Right ventricle myocardium inferior (tissue), 1 donor: ENCODE measurements around the gene CEBPA. TPM values are rescaled to one million over a fixed set of nuclear protein-coding genes. Genes with fewer than 3 reads are reported as not detected.
"Not testable (repeated sequence)": the region's sequence is repeated elsewhere in the genome, so short reads cannot be mapped to it uniquely, and the experiment has no call there.

ENCODE experiments used
- ATAC-seq: fragments of 200-7000 bp; cut with Tn5 transposase; one replicate; pipeline ENCODE4 v1.9.1; 2020; ENCODE audit warnings: mild to moderate bottlenecking, moderate library complexity
- DNase-seq: peaks from one replicate; pipeline ENCODE4 v3.0.0; 2021; ENCODE audit errors: missing footprints
- intact Hi-C: fragments of 100-400 bp; cut with DNase I; formaldehyde crosslinking; loops from one replicate; pipeline ENCODE4 v1.11.0; 2022
- total RNA-seq: library from RNA; stranded (reverse); fragmentation: NEBNext Ultra II Directional; extraction: Animal tissue kit (Norgen Biotek cat#: 25700); gene quantifications from one replicate; pipeline ENCODE4 v1.2.1, GENCODE V29; 2021
- donor health status: DM: no; HTN: yes; CAD: no; lungs with severe emphysema.

Gene CEBPA
- total RNA-seq, 1 donor from 2014 or later, result 4.9 TPM

DNA sequence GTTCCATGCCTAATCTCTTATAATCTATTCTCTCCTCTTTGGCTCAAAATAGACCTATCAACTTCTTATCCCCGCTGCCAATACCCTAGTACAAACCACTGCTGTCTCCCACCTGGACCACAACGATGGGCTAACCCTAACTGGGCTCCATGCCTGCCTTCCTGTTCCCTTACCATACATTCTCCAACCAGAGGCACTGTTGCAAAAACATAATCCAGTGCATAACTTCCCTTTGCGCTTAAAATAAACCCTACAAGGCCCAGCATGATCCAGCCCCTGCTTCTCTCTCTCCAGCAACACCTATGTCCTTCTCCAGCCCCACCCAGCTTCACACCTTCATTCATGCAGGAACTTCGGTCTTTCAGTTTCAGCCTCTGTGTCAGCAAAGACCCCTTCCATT, 27.4 kb upstream of the CEBPA start:
- intact Hi-C loops, result no loop called here
- no peak for DNase-seq

DNA sequence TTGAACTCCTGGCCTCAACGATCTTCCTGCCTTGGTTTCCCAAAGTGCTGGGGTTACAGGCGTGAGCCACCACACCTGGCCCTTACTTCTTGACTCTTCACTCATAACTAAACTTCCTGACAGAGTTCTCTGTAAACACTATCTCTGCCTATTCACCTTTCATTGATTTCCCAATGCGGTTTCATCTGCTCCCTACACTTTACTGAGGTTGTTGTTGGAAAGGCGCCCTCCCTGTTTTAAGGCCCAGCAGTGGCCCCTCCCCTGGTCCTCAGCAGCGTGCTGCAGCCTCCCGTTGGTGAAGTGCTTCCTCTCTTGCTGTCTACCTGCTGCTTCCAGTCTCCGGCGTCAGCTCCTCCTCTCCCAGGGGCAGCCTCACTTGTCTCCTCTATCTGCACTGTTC, 26.7 kb upstream of the CEBPA start:
- no peak for DNase-seq
- no peak for ATAC-seq
- intact Hi-C loops, result no loop called here

More for the DNA sequence above, 27.4 kb upstream of the CEBPA start:
- peak; percentile 24 for ATAC-seq

DNA sequence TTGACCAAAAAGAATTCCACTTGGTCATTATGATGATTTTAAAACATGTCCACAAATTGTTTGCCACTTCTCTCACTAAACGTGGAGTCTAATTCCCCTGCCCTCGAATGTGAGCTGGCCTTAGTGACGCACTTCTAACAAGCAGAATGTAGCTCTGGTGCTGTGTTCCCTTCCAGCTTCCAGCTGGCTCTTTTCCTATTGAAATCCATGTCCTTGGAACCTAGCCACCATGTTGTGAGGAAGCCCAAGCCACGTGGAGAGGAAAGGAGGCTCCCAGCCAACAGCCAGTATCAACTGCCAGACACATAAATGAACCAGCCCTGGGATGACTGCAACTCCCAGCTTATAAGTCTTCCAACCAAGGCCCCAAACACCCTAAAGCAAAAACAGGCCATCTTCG, 23.6 kb upstream of the CEBPA start:
- ATAC-seq, result peak; percentile 75
- intact Hi-C loops, result no loop called here
- no peak for DNase-seq

DNA sequence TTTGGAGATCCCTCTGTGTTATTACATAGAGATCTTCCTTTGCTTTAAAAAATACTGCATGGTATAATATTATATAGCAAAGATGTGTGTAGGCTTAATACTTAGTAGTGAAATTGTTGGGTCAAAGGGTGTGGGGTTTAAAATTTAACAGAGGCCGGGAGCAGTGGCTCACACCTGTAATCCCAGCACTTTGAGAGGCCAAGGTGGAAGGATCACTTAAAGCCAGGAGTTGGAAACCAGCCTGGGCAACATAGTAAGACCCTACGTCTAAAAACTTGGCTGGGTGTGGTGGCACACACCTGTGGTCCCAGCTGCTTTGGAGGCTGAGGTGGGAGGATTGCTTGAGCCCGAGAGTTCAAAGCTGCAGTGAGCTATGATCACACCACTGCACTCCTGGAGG, 22.3 kb upstream of the CEBPA start:
- intact Hi-C loops, result no loop called here
- no peak for DNase-seq
- ATAC-seq, result no peak

DNA sequence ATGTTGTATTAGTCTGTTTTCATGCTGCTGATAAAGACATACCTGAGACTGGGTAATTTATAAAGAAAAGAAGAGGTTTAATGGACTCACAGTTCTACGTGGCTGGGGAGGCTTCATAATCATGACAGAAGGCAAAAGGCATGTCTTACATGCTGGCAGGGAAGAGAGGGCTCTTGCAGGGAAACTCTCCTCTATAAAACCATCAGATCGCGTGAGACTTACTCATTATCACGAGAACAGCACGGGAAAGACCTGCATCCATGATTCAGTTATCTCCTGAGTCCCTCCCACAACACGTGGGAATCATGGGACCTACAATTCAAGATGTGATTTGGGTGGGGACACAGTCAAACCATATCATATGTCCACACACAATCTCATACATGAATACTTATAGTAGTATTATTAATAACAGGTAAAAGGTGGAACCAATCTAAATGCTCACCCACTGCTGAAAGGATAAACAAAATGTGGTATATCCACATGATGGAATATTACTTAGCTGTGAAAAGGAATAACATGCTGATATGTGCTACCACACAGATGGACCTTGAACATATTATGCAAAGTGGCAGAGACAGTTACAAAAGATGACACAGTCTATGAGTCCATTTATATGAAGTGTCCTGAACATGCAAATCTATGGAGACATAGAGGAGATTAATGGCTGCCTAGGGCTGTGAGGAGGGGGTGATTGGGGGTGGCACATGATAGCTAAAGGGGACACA, 20.9 kb upstream of the CEBPA start:
- ATAC-seq (no peak), DNase-seq (no peak)

DNA sequence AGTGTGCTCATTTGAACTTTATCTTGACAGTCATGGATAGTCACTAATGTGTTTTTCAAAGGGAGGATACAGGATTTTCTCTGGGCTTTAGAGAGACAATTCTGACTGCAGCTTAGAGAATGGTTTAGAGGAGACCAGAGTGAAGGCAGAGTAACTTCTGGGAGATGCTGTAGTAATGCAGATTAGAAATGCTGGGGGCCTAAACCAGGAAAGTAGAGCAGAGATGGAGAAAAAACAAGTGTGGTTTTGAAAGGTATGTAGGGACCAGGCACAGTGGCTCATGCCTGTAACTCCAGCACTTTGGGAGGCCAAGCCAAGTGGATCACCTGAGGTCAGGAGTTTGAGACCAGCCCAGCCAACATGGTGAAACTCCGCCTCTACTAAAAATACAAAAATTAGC, 18.3 kb upstream of the CEBPA start:
- DNase-seq (no peak), ATAC-seq (no peak)
- intact Hi-C loops, result no loop called here

More for the DNA sequence above, 20.9 kb upstream of the CEBPA start:
- intact Hi-C loops, result no loop called here

DNA sequence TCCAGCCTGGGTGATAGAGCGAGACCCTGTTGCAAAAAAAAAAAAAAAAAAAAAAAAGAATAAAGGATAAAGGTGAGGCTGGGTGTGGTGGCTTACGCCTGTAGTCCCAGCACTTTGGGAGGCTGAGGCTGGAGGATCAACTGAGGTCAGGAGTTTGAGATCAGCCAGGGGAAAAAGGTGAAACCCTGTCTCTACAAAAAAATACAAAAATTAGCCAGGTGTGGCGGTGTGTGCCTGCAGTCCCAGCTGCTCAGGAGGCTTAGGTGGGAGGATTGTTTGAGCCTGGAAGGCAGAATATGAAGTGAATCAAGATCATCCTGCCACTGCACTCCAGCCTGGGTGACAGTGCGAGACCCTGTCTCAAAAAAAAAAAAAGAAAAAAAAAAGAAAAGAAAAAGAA, 15.7 kb upstream of the CEBPA start:
- DNase-seq, ATAC-seq, intact Hi-C loops: not testable (repeated sequence)

DNA sequence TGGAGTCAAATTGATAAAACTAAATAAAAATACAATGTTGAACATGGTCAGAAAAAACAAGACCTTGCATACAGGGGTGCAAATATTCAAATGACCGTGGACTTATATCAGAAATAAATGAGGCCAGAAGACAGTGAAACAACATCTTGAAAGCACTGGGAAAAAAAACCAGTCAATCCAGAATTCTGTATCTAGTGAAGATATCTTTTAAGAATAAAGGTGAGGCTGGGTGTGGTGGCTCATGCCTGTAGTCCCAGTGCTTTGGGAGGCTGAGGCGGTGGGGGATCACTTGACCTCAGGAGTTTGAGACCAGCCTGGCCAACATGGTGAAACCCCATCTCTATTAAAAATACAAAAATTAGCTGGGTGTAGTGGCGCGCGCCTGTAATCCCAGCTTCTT, 15.2 kb upstream of the CEBPA start:
- ATAC-seq (no peak), DNase-seq (no peak)
- intact Hi-C loops, result no loop called here

DNA sequence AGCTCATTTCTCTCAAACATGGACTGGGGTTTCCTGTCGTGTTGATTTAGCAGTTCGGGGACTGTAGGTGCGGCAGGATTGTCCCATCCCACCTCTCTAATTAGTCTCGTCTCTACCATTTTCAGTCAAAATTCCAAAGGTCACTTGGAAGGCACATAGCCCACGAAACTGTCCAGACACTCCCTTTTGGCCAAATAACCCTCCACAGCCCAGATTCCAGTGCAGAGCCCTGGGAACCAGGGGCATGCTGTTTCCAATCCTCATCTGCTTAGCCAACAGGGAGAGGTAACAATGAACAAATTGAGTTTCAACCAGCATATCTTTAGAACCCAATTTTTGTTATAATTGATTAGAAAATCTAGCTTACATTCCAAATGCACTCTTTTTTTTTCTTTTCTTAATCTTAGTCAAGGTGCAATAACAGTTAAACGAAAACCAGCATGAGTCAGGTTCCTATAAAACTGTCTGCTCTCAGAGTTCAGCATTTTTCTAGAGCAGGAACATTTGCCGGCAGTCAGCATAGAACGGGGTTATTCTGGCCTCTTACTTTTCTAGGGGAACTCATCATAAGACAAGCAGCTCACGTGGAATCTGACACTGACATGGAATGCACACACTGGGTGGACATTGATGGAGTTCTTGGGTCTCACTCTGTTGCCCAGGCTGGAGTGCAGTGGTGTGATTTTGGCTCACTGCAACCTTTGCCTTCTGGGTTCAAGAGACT, 14.4 kb upstream of the CEBPA start:
- ATAC-seq, result no peak
- intact Hi-C loops, result no loop called here
- no peak for DNase-seq

DNA sequence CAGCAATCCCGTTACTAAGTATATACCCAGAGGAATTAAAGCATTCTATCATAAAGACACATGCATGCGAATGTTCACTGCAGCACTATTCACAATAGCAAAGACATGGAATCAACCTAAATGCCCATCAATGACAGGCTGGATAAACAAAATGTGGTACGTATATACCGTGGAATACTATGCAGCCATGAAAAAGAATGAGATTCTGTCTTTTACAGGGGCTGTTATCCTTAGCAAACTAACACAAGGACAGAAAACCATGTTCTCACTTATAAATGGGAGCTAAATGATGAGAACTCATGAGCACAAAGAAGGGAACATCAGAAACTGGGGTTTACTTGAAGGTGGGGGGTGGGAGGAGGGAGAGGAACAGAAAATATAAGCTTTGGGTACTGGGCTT, 10.5 kb upstream of the CEBPA start:
- ATAC-seq, DNase-seq, intact Hi-C loops: not testable (repeated sequence)

DNA sequence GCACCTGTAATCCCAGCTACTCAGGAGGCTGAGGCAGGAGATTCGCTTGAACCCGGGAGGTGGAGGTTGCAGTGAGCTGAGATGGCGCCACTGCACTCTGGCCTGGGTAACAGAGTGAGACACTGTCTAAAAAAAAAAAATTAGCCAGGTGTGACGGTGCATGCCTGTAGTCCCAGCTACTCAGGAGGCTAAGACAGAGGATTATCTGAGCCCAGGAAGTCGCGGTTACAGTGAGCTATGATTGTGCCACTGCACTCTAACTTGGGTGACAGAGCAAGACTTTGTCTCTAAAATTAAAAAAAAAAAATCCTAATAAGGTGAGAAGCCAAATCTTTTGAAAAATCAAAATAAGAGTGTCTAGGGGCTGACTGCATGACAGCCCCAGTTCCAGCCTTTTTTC, 9.7 kb upstream of the CEBPA start:
- no peak for DNase-seq
- ATAC-seq, result no peak
- intact Hi-C loops, result no loop called here

DNA sequence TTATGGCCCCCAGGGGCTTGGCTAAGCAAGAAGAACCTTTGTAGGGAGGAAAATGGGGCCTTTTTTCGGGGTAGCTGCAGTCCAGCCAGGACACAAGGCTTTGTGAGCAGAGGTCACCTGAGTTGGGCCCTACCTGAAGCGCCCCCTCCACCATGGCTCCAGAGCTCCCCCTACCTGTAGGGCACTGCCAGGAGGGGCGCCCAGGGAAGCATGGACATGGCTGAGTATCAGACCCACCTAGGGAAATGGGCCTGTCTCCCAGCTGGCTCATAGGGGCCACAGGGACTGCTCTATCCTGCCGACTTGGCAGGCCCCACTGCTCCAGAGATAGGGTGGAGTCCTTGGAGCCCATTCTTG, 9.0 kb upstream of the CEBPA start:
- ATAC-seq (no peak), DNase-seq (no peak)
- intact Hi-C loops, result no loop called here

DNA sequence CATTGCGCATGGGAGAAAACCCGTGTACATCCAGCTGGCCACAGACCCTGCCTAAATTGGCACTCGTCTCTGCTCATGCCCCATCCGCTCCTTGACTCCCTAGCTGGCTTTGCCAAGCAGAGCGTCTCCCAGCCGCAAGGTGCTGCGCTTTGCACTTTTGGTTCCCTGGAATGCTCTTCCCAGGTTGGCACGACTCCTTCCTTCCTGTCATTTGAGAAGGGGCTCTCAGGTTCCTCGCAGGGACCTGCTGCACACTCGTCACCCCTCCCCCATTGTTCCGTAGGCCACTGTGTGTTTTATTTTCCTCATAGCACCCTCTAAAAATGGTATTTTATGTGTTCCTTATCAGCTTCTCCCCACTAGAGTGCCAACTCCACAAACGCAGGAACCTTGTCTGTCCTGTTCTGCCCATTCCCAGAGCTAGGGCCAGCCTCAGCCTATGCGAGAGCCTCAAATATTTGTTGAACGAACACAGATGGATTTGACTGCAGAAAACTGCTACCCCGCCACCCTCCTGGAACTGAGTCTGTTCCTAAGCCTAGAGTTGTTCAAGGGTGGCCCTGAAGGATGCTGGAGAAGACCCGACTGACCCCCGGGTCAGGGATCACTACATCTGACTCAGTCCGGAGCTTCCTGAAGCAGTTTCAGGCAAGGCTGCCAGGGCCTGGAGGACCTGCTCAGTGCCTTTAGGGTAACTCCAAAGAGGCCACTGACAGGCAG, 8.4 kb upstream of the CEBPA start:
- intact Hi-C loops, result no loop called here
- DNase-seq, result no peak
- no peak for ATAC-seq

DNA sequence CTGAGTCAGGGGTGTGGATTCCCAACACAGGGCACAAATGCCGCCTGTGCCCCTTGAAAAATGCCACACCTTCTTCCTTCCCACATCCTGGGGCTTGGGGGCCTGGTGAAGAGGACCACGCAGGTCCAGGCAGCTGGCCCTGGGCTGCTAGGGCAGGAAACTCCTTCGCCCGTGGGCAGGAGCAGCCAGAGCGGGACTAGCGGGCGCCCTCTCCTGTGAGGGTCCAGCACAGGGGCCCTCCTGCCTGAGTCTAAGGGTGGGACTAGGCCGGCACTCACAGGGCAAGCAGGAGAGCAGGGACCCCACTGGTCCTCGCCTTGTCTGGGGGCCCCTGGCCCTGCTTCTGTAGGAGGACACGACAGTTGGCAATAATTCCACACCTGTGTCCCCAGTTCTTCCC, 7.5 kb upstream of the CEBPA start:
- ATAC-seq, result no peak
- no peak for DNase-seq
- intact Hi-C loops, result loop anchor here (10.0 kb wide), 1 partner anchor 65 kb away; no protein-coding TSS in a partner anchor

DNA sequence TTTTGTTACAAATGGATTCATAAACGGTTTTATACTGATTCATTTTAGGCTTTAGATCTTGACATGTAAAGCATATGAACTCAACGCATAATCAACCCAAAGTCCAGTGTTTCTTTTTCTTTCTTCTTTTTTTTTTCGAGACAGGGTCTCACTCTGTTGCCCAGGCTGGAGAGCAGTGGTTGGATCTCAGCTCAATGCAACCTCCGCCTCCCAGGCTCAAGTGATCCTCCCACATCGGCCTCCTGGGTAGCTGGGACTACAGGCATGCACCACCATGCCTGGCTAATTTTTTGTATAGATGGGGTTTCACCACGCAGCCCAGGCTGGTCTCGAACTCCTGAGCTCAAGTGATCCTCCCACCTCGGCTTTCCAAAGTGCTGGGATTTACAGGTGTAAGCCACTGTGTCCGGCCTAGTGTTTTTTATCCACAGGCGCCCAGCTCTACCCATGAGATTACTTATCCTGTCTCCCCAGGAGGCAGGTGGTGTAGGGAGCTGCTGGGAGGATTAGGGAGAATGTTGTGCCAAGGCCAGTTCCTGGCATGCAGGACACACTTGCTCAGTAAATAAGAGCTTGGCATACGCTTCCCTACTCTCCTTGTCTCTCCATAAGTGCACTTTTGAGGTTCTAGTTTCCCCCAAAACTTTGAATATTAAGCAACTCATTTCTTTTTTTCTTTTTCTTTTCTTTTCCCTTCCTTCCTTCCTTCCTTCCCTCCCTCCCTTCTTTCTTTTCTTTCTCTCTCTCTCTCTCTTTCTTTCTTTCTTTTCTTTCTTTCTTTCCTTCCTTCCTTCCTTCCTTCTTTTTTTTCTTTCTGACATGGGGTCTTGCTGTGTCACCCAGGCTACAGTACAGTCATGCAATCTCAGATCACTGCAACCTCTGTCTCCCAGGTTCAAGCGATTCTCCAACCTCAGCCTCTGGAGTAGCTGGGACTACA, 4.8 kb upstream of the CEBPA start:
- ATAC-seq, result no peak
- DNase-seq, result no peak
- intact Hi-C loops, result loop anchor here (10.0 kb wide), 1 partner anchor 62 kb away; no protein-coding TSS in a partner anchor

DNA sequence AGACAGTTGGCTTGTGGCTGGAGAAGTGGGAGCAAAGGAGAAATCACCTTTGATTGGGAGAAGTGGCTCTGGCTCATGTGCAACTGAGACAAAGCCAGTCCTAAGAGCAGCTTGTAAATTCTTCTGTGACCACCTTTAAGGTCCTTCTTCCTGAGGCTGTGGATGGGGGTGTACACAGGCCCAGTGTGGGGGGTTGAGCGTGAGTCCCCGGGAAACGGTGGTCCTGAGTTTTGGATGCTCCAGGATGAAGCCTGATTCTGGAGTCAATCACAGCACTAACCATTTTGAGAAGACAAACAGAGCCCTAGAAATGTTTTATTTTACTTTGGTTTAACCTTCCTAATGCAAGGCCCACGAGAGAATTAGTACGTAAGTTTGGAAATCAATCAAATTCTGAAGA, 3.9 kb upstream of the CEBPA start:
- DNase-seq, result no peak
- no peak for ATAC-seq

DNA sequence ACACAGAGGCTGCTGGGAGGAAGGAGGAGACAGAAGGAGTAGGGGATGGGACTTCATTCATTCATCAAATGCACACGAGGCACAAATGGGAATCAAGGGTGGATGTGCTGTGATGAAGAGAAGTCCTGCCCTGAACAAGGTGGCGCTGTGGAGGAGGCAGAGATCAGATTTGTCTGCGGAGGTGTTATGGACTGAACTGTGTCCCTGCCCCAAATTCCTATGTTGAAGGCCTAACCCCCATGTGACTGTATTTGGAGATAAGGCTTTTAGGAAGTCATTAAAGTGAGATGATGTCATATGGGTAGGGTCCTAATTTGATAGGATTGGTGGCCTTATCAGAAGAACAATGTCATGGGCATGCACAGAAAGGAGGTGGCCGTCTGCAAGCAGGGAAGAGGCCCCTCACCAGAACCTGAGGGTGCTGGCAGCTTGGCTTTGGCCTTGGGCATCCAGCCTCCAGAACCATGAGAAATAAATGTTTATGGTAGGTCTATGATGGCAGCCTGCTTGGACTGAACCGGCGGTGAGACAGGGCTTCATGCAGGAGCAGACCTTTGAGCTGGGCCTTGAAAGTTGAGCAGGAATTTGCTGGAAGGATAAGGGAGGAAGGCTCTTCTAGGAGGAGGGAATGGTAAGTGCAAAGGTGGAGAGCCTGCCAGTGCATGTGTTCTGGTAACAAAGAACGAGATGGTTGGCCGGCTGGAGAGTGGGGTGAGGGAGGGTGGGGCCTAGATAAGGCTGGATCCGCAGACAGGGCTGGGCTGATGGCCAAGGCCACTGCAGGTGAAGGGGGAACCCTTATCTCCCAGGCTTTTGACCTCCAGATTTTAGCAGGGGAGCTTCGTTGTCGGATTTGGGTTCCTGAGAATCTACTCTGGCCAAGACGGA, 2.7 kb upstream of the CEBPA start:
- DNase-seq (no peak), ATAC-seq (no peak)
- intact Hi-C loops, result loop anchor here (5.0 to 10.0 kb wide), 3 partner anchors 60 to 102 kb away; no protein-coding TSS in a partner anchor

More for the DNA sequence above, 3.9 kb upstream of the CEBPA start:
- intact Hi-C loops, result loop anchor here (10.0 kb wide), 1 partner anchor 61 kb away; no protein-coding TSS in a partner anchor

DNA sequence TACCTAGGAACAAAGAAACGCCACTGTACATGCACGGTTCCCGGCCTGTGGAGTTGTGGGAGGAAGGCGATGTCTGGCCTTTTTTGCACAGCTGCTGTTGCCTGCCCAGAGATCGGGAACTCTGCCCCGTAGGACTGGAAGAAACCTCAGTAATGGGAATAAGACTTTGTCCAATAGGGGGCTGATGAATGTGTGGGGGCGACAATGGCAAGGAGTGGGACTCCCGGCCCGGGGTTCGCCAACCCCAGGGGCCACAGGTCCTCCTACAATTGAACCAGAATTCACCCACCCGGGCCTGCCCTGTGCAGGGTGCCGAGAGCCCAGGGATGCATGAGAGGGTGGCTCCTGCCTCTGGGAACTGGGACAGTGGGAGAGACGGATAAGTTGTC, 2.0 kb upstream of the CEBPA start:
- intact Hi-C loops, result loop anchor here (5.0 to 10.0 kb wide), 3 partner anchors 60 to 103 kb away; no protein-coding TSS in a partner anchor
- DNase-seq, result no peak
- no peak for ATAC-seq
